Measurements from ENCODE around the gene RASL12.

DNA sequence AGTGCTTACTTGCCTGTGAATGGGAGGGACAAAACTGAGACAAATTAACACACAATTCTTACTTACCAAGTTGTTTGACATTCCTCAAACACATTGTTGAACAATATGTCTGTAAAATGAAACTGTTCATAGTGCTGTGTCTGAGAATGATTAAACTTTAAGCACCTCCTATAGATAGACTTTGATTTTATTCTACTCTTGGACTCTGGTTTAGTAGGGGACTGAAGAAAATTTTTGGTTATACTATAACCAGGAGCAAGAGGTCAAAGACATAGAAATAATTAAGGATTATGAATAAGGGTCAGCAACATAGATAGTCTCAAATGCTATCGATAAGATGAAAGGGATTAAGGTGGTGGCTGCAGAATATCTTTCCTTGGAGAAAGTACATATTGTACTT lies 30.5 kb downstream of the RASL12 start:
- no peak for TF ChIP-seq CTCF (IDR thresholded peaks at IDR 0.05)
- TF ChIP-seq EP300 (IDR thresholded peaks at IDR 0.05) = no peak
